HG03469 (cell line): Measurements from ENCODE around the gene PTGDR2.

Experiments
- ATAC-seq: cut with Tn5 transposase; IDR thresholded peaks from one replicate; pipeline ENCODE4 v1.9.1; 2021; ENCODE audit warnings: mild to moderate bottlenecking, moderate library complexity, moderate number of reproducible peaks; ENCODE audit not compliant: unreplicated experiment

Gene PTGDR2

DNA sequence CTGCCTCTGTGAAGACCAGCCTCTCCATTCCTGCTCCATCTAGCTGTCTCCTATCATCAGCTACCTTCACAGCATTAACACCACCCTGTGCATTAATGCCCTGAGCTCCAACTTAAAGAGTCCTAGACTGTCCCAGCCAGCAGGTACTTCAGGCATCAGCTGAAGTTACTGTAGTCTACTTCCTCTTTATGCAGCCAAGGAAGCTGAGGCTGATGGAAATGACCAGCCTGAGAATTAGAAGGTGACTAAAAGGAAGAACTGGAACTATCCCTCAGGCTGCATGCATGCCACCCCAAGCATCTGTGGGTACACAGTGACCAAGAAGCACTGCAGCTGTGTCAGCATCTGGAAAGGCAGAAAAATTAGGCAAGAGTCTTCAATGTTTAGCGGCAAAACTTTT is 42.4 kb downstream of the PTGDR2 start:
- ATAC-seq: no peak

DNA sequence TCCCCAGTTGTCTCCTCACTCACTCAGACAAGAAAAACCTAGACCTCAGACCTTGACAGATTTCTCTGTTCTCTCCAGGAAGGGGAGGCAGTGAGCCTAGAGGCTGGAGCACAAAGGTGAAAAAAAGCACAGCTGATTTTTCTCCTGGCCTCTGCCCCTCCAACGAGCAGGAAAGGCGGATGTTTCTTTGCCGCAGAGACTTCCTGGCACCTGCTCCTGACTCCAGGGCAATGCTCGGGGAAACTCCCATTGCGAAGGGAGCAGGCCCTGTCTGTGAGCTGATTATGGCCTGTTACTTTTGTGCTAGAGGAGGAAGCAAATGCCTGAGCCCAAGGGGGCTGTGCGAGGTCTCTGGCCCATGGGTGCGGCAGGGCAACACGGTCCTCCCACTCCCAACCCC is 45.2 kb downstream of the PTGDR2 start:
- no peak for ATAC-seq

DNA sequence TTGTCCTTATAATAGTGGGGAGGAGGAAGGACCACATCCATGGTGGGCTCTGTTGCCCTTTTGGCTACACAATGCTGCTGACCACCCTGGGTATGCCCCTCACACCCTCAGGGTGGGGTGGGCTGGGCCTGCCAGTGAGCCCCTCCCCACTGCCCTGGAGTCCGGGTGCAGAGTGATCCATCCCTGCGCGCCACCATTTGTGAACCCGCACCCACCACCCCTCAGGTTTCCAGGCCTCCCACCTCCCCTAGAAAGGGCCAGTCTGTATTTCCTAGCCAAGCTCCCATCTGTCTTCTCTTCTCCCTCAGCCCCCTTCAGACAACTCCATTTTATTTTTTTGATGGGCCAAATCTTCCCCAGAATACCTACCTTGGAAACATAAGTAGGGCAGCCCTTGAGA is 45.6 kb downstream of the PTGDR2 start:
- ATAC-seq: no peak

DNA sequence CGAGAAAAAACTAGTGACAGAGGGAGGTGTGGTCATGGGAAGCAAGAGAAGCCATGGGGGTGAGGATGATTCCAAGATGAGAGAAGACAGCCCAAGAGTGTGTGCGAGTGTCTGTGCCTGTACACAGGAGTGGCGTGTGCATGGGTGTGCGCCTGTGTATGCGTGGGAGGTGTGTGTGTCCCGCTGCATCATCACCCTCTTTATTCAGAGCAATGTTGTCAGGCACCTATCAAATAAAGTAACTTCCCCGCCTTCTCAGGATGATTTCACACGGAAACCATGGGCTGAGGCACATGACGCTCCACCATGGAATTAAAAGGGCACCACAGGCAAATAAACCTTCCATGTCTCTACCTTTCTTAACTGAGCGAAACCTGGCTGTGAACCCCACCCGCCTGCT is 46.1 kb downstream of the PTGDR2 start:
- no peak for ATAC-seq

- no peak for ATAC-seq
Observed at GRCh38 chr11:60809249-60809648, 46.5 kb downstream of the PTGDR2 start.

GRCh38 chr11:60803273-60803936 is 52.3 kb downstream of the PTGDR2 start:
- ATAC-seq: no peak

GRCh38 chr11:60801194-60801593 is 54.6 kb downstream of the PTGDR2 start:
- no peak for ATAC-seq
